RWPE2 (cell line): ENCODE data around the gene RANGRF.

Source experiments
- ATAC-seq: fragments of 200-7000 bp; cut with Tn5 transposase; 3 replicates; pipeline ENCODE4 v1.9.1; 2021; ENCODE audit warnings: low read depth
- DNase-seq: peaks from one replicate; pipeline ENCODE4 v3.0.0-alpha.2; 2020; ENCODE audit warnings: low spot score
- H3K27ac ChIP-seq: fragments of 450-650 bp; 2 replicates; pipeline ENCODE4 v1.5.1; 2017; ENCODE audit warnings: mild to moderate bottlenecking; ENCODE audit not compliant: poor library complexity, severe bottlenecking
- H3K27me3 ChIP-seq: fragments of 250-450 bp; sonication (Bioruptor Pico); 2 replicates; pipeline ENCODE4 v1.5.1; 2021; ENCODE audit warnings: mild to moderate bottlenecking, moderate library complexity; ENCODE audit not compliant: insufficient read depth, poor library complexity, severe bottlenecking
- H3K36me3 ChIP-seq: fragments of 250-450 bp; sonication (Bioruptor Pico); 2 replicates; pipeline ENCODE4 v1.5.1; 2020; ENCODE audit warnings: low read depth, mild to moderate bottlenecking, moderate library complexity
- H3K4me1 ChIP-seq: fragments of 250-450 bp; sonication (Bioruptor Pico); 2 replicates; pipeline ENCODE4 v1.5.1; 2021; ENCODE audit warnings: mild to moderate bottlenecking, moderate library complexity; ENCODE audit not compliant: insufficient read depth, poor library complexity, severe bottlenecking
- H3K4me3 ChIP-seq: fragments of 250-450 bp; sonication (Bioruptor Pico); 2 replicates; pipeline ENCODE4 v1.5.1; 2021; ENCODE audit warnings: mild to moderate bottlenecking, moderate library complexity; ENCODE audit not compliant: severe bottlenecking
- H3K9me3 ChIP-seq: fragments of 250-450 bp; sonication (Bioruptor Pico); 2 replicates; pipeline ENCODE4 v1.5.1; 2021; ENCODE audit warnings: mild to moderate bottlenecking, moderate library complexity; ENCODE audit not compliant: severe bottlenecking
- CTCF ChIP-seq: fragments of 450-650 bp; IDR thresholded peaks from one replicate; pipeline ENCODE4 v1.5.1; 2017; ENCODE audit warnings: mild to moderate bottlenecking, moderate library complexity; ENCODE audit not compliant: poor library complexity, severe bottlenecking

RANGRF gene

GRCh38 chr17:8256291-8256690, 32.2 kb upstream of the RANGRF start:
- H3K36me3 ChIP-seq = peaks cover 72% of the 10 kb centered on the region
- H3K4me1 ChIP-seq = no peaks in the 10 kb centered on the region
- no peak for TF ChIP-seq CTCF
- H3K4me3 ChIP-seq = no peak overlapping the region
- no peaks in the 10 kb centered on the region for H3K9me3 ChIP-seq
- no peaks in the 10 kb centered on the region for H3K27me3 ChIP-seq
- ATAC-seq (no peak), DNase-seq (no peak)
- H3K27ac ChIP-seq = no peak overlapping the region

GRCh38 chr17:8256691-8257090, 31.8 kb upstream of the RANGRF start:
- Histone ChIP-seq H3K27ac (no peak overlapping the region), H3K4me3 (no peak overlapping the region), H3K4me1 (no peaks in the 10 kb centered on the region), H3K36me3 (peaks cover 76% of the 10 kb centered on the region), H3K27me3 (no peaks in the 10 kb centered on the region), H3K9me3 (no peaks in the 10 kb centered on the region)
- TF ChIP-seq CTCF = no peak
- DNase-seq (no peak), ATAC-seq (no peak)

- H3K36me3 ChIP-seq = peaks cover 83% of the 10 kb centered on the region
- DNase-seq (no peak), ATAC-seq (no peak)
- H3K9me3 ChIP-seq = no peaks in the 10 kb centered on the region
- H3K4me3 ChIP-seq = no peak overlapping the region
- H3K27me3 ChIP-seq = no peaks in the 10 kb centered on the region
- no peak overlapping the region for H3K27ac ChIP-seq
- H3K4me1 ChIP-seq = no peaks in the 10 kb centered on the region
- TF ChIP-seq CTCF = no peak
Measured at GRCh38 chr17:8257801-8258200, 30.7 kb upstream of the RANGRF start.

- no peaks in the 10 kb centered on the region for H3K4me1 ChIP-seq
- DNase-seq (no peak), ATAC-seq (no peak)
- no peaks in the 10 kb centered on the region for H3K27me3 ChIP-seq
- peaks cover 74% of the 10 kb centered on the region for H3K36me3 ChIP-seq
- H3K27ac ChIP-seq = no peak overlapping the region
- no peak for TF ChIP-seq CTCF
- H3K4me3 ChIP-seq = no peak overlapping the region
- no peaks in the 10 kb centered on the region for H3K9me3 ChIP-seq
Measured at GRCh38 chr17:8264320-8264719, 24.1 kb upstream of the RANGRF start.

- Histone ChIP-seq H3K27ac (no peak overlapping the region), H3K36me3 (peaks cover 70% of the 10 kb centered on the region), H3K4me3 (no peak overlapping the region), H3K9me3 (no peaks in the 10 kb centered on the region), H3K4me1 (no peaks in the 10 kb centered on the region), H3K27me3 (no peaks in the 10 kb centered on the region)
- DNase-seq (no peak), ATAC-seq (0 out of 3 replicates have a peak, but pooled peaks have one; percentile 24)
- no peak for TF ChIP-seq CTCF
Measured at GRCh38 chr17:8264836-8265542, 23.5 kb upstream of the RANGRF start.
